22Rv1 (cell line): ENCODE results near the gene SDK1.

Experiments
- H3K27ac ChIP-seq: fragments of 450-650 bp; 2 replicates; pipeline ENCODE4 v1.5.1; 2017
- ZFX ChIP-seq: fragments of 450-650 bp; IDR thresholded peaks from 2 replicates; pipeline ENCODE4 v1.6.1; 2017; ENCODE audit warnings: antibody characterized with exemption, borderline replicate concordance
- TF ChIP-seq, protein P1 (sequence below): fragments of 450-650 bp; IDR thresholded peaks from 2 replicates; pipeline ENCODE4 v1.5.1; 2017; ENCODE audit warnings: mild to moderate bottlenecking

SDK1 gene

DNA sequence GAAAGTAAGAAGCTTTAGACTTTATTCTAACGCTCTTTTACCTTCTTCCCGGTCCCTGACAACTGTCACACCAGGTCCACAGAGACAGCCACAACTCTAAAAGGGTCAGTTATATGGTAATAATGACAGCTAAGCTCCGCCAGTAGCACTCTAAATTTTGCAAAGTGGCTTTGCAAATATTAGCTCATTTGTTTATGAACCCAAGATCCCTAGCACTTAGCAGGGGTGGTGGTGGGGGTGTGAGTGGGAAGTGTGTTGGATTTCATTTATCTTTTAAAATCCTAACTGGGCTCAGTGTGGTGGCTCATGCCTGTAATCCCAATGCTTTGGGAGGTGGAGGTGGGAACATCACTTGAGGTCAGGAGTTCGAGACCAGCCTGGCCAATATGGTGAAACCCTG lies 34.8 kb upstream of the SDK1 start:
- H3K27ac ChIP-seq = no peak overlapping the region
- TF ChIP-seq ZFX = no peak
- TF ChIP-seq, protein P1, sequence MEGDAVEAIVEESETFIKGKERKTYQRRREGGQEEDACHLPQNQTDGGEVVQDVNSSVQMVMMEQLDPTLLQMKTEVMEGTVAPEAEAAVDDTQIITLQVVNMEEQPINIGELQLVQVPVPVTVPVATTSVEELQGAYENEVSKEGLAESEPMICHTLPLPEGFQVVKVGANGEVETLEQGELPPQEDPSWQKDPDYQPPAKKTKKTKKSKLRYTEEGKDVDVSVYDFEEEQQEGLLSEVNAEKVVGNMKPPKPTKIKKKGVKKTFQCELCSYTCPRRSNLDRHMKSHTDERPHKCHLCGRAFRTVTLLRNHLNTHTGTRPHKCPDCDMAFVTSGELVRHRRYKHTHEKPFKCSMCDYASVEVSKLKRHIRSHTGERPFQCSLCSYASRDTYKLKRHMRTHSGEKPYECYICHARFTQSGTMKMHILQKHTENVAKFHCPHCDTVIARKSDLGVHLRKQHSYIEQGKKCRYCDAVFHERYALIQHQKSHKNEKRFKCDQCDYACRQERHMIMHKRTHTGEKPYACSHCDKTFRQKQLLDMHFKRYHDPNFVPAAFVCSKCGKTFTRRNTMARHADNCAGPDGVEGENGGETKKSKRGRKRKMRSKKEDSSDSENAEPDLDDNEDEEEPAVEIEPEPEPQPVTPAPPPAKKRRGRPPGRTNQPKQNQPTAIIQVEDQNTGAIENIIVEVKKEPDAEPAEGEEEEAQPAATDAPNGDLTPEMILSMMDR = no peak

DNA sequence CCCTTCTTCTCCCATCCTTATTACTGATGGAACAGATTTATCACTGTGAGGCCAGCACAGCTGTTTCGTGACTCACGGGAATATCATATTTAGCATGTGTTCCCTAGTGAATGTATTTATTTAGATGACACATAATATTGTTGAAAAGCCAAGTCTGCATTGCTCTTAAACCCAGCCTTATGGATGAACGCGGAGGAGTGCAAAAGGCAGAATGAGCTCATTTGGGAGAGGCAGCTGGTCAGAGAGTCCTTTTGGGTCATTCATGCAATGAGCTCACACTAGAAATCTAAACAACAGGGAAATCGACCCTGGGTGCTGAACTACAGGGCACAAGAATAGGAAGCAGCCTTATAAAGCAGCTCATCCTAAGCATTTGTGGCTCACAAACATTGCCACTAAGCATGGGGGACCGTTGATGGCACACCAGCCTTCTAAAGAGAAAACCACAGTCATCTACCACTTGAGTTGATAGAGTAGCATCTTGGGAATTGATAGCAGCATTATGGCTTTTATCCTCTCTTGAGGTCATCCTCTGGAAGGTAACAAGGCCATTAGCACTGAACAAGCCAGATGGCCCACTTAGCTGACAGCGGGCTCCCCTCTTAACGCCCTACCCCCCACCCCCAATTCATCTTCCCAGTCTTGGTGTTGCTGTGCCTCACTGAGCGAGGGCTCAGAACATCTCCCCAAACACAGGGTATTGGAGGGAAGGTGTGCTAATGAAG lies 32.9 kb upstream of the SDK1 start:
- no peak overlapping the region for H3K27ac ChIP-seq
- TF ChIP-seq, protein P1 = no peak
- no peak for TF ChIP-seq ZFX

DNA sequence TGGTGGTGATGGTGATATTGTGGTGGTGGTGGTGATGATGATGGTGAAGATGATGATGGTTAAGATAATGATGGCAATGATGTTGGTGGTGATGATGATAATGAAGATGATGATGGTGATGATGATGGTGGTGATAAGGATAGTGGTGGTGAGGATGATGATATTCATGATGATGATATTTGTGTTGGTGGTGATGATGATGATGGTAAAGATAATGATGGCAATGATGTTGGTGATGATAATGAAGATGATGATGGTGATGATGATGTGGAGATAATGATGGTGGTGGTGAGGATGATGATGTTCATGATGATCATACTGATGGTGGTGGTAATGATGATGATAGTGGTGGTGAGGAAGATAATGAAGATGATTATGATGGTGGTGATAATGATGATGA lies 30.7 kb upstream of the SDK1 start:
- TF ChIP-seq, protein P1 = no peak
- no peak for TF ChIP-seq ZFX

DNA sequence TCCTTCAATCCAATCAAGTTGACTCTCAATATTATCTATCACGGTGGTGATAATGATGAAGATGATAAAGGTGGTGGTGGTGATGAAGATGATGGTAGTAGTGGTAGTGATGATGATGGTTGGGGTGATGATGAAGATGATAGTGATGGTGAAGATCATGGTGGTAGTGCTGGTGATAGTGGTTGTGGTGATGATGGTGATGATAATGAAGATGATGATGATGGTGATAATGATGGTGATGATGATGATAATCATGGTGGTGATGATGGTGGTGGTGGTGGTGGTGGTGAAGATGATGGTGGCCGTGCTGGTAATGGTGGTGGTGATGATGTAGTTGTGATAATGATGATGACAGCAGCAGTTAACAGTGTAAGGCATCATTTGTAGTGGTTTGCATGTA lies 29.8 kb upstream of the SDK1 start:
- TF ChIP-seq, protein P1 = no peak
- TF ChIP-seq ZFX = no peak
- no peak overlapping the region for H3K27ac ChIP-seq

More for the DNA sequence above, 30.7 kb upstream of the SDK1 start:
- H3K27ac ChIP-seq = no peak overlapping the region

DNA sequence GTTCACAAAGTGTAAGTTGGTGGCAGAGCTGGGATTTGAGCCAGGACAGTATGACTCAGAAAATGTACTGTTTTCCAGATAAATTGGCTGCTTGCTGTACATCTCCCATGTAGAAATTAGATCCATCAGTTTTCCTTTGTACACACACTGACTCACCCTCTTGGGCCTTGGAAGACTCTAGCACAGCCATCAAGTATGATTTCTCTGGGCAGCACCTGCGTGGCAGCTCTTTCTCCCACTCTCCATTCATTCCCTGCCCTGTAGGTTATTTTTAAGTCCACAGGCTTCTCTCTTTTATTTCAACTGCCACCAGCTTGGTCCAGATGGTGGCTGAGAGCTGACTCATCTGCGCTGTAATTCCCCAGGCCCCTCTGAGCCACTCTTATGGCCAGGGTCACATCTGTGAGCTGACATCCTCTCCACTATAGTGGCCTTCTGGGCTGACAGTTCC lies 28.3 kb upstream of the SDK1 start:
- H3K27ac ChIP-seq = no peak overlapping the region
- TF ChIP-seq ZFX = no peak
- TF ChIP-seq, protein P1 = no peak

DNA sequence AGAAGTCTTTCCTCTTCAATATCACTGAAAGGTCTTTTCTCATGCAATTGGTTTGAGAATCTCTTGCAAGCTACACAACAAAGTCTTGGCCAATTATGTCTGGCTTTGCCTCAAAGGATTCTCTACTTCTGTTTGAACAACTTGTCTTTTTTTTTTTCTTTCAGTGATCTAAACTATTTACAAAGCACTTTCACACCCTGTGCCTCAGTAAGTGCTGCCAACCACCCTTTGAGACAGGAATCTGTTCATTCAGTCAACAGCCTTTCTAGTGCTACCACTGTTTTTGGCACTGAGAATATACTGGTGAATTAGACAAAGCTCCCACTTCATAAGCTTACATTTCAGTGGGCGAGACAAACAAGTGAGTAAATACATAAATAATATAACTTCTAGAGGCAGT lies 26.9 kb upstream of the SDK1 start:
- TF ChIP-seq, protein P1 = no peak
- TF ChIP-seq ZFX = no peak
- no peak overlapping the region for H3K27ac ChIP-seq
